Measurements from ENCODE around the gene MMP14. TPM values are rescaled to one million over a fixed set of nuclear protein-coding genes. Genes with fewer than 3 reads are reported as not detected.

MMP14 gene
- total RNA-seq, 1 experiment from 2014 or later: 94.4 TPM

- TF ChIP-seq IRF2 (CRISPR knock-in tag; IDR thresholded peaks at IDR 0.05; ENCODE audit: borderline replicate concordance, low read depth) (no peak), FOXJ3 (CRISPR knock-in tag; IDR thresholded peaks at IDR 0.05; ENCODE audit: borderline replicate concordance) (no peak), ZNF121 (CRISPR knock-in tag; IDR thresholded peaks at IDR 0.05) (no peak), AFF4 (CRISPR knock-in tag; IDR thresholded peaks at IDR 0.05; ENCODE audit: borderline replicate concordance) (no peak), ZBTB21 (CRISPR knock-in tag; IDR thresholded peaks at IDR 0.05; ENCODE audit: borderline replicate concordance) (no peak), ZNF512 (CRISPR knock-in tag; IDR thresholded peaks at IDR 0.05; ENCODE audit: borderline replicate concordance) (no peak), TEAD1 (CRISPR knock-in tag; IDR thresholded peaks at IDR 0.05) (no peak)
These were observed 46.3 kb downstream of the MMP14 start (continued) for GRCh38 chr14:22882529-22883172.

GRCh38 chr14:22883173-22883976, 47.0 kb downstream of the MMP14 start, which contains the start of gene REM2:
Gene REM2 (plus strand): TSS chr14:22883222. CDS start chr14:22883288, 66 bp downstream.
- Mint-ChIP-seq H3K4me1 (peaks cover 45% of the 10 kb centered on the region), H3K27me3 (ENCODE audit: low read depth) (peaks cover 23% of the 10 kb centered on the region), H3K4me3 (peak within 1 kb of the TSS; percentile 75), H3K36me3 (no peaks in the 10 kb centered on the region), H3K27ac (peak within 1 kb of the TSS; percentile 93), H3K9me3 (no peaks in the 10 kb centered on the region)
- POLR2A ChIA-PET: interaction anchor here (1.0 to 3.0 kb wide), 8 partner anchors 11 to 73 kb away, joined by 3 to 32 read pairs (median 6); partner anchors contain the start of genes HAUS4, LRP10 and RBM23
- DNase-seq (ENCODE audit: low spot score) (no peak), ATAC-seq (peak; percentile 12)
- TF ChIP-seq PRRX2 (CRISPR knock-in tag; IDR thresholded peaks at IDR 0.05) (no peak), ZSCAN18 (CRISPR knock-in tag; IDR thresholded peaks at IDR 0.05) (no peak)
- TF ChIP-seq, protein P1, sequence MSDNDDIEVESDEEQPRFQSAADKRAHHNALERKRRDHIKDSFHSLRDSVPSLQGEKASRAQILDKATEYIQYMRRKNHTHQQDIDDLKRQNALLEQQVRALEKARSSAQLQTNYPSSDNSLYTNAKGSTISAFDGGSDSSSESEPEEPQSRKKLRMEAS (CRISPR knock-in tag; IDR thresholded peaks at IDR 0.05): no peak
- CTCF ChIA-PET: interaction anchor here (0.7 to 5.1 kb wide), 15 partner anchors 11 to 324 kb away, joined by 3 to 57 read pairs (median 5); partner anchors contain the start of genes AJUBA, DAD1, LRP10 and RBM23

DNA sequence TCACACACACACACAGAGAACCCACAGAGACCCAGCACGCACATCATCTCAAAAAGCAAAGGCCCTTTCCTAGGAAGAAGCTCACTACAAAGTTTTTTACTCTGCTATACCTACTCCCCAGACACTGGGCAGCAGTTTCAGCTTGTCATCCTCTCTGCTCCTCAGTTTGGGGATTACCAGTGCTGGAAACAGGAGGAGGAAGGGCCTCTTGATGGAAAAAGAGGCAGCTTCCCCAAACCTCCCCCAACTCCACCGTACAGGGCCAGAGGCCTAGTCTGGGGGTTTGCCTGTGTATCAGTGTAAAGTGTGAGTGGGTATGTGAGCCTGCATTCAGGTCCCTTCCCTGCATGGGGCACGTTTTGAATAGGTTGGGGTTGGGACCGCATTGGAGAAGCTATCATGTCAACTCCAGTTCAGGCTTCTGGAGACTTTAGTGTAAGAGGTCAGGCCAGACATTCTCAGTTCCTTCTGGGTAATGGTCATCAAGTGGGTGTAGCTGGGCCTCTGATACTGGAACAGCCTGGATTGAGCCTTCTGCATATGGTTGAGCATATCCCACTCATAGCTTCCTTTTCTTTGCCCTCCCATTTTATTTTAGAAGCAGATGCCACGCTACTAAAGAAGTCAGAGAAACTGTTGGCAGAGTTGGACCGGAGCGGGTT, 47.8 kb downstream of the MMP14 start:
- Mint-ChIP-seq H3K4me1 (peaks cover 45% of the 10 kb centered on the region), H3K27ac (no peak overlapping the region), H3K9me3 (no peaks in the 10 kb centered on the region), H3K4me3 (peak overlapping the region; percentile 75; the same call in 1 of the 2 replicates), H3K36me3 (no peaks in the 10 kb centered on the region), H3K27me3 (ENCODE audit: low read depth) (peaks cover 23% of the 10 kb centered on the region)
- POLR2A ChIA-PET: interaction anchor here (1.1 to 3.0 kb wide), 4 partner anchors 12 to 61 kb away, joined by 3 to 32 read pairs (median 7); partner anchors contain the start of gene LRP10
- no peak for DNase-seq (ENCODE audit: low spot score)
- CTCF ChIA-PET: interaction anchor here (0.7 to 5.1 kb wide), 7 partner anchors 12 to 231 kb away, joined by 3 to 57 read pairs (median 8); partner anchors contain the start of gene LRP10
- TF ChIP-seq NR3C1 (CRISPR knock-in tag; conservative IDR thresholded peaks at IDR 0.05; ENCODE audit: low read depth): no peak
- TF ChIP-seq, protein P2, sequence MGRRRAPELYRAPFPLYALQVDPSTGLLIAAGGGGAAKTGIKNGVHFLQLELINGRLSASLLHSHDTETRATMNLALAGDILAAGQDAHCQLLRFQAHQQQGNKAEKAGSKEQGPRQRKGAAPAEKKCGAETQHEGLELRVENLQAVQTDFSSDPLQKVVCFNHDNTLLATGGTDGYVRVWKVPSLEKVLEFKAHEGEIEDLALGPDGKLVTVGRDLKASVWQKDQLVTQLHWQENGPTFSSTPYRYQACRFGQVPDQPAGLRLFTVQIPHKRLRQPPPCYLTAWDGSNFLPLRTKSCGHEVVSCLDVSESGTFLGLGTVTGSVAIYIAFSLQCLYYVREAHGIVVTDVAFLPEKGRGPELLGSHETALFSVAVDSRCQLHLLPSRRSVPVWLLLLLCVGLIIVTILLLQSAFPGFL (CRISPR knock-in tag; IDR thresholded peaks at IDR 0.05; ENCODE audit: borderline replicate concordance): 0 out of 2 replicates have a peak, but pooled peaks have one; percentile 35
- ATAC-seq: no peak

Data from WTC11 (cell line).